ENCODE data around the gene NF1. TPM values are rescaled to one million over a fixed set of nuclear protein-coding genes. Genes with fewer than 3 reads are reported as not detected.

Gene NF1
- total and polyA plus RNA-seq, 7 donors = 4.8 to 83.8 (median 40.7) TPM

GRCh38 chr17:31357091-31357490 is 262.3 kb downstream of the NF1 start:
- Histone ChIP-seq H3K27ac (no peak overlapping the region), H3K4me3 (no peak overlapping the region), H3K27me3 (no peaks in the 10 kb centered on the region), H3K36me3 (peaks cover 0 to 78% (median 7%) of the 10 kb centered on the region in 4 donors), H3K4me1 (no peaks in the 10 kb centered on the region), H3K9me3 (no peaks in the 10 kb centered on the region)
- no peak for DNase-seq
- 65 to 80% methylated on average over 2 of the region's 2 CpGs for WGBS, 2 donors
- intact Hi-C loops (cut with DNase I) = no loop called here
- TF ChIP-seq POLR2AphosphoS5 (IDR thresholded peaks at IDR 0.05) (no peak), POLR2A (IDR thresholded peaks at IDR 0.05) (no peak), EP300 (IDR thresholded peaks at IDR 0.05) (no peak)
- TF ChIP-seq, protein P1, sequence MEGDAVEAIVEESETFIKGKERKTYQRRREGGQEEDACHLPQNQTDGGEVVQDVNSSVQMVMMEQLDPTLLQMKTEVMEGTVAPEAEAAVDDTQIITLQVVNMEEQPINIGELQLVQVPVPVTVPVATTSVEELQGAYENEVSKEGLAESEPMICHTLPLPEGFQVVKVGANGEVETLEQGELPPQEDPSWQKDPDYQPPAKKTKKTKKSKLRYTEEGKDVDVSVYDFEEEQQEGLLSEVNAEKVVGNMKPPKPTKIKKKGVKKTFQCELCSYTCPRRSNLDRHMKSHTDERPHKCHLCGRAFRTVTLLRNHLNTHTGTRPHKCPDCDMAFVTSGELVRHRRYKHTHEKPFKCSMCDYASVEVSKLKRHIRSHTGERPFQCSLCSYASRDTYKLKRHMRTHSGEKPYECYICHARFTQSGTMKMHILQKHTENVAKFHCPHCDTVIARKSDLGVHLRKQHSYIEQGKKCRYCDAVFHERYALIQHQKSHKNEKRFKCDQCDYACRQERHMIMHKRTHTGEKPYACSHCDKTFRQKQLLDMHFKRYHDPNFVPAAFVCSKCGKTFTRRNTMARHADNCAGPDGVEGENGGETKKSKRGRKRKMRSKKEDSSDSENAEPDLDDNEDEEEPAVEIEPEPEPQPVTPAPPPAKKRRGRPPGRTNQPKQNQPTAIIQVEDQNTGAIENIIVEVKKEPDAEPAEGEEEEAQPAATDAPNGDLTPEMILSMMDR (IDR thresholded peaks at IDR 0.05) = no peak

DNA sequence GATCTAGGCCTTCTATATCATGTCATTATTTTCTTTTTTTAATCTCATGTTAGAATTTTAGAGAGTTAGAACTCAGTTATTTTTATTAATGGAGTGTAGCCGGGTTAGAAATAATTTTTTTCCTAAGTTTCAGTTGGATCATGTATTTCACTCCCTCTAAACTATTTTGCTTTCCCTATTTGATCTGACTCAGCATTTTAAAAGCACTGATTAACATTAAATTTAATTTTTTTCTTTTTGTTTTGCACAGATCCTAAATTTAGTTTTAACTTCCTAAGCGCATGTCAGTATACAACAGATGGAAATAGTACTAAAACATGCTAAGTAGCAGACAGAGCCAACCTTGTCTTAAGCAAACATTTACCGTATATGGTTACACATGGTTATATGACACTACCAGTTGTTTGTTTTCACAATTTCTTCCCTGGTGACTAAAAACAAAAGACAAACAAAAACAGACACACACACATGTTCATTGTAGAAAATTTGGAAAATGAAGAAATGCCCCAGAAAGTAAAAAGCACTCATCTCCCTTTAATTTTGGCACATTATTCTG is 263.1 kb downstream of the NF1 start:
- no peak overlapping the region for H3K27ac ChIP-seq
- H3K9me3 ChIP-seq = no peaks in the 10 kb centered on the region
- no peak for DNase-seq
- WGBS, 2 donors = 64 to 78% methylated on average over 3 of the region's 3 CpGs
- TF ChIP-seq POLR2A (IDR thresholded peaks at IDR 0.05) = no peak
- TF ChIP-seq, protein P1 (IDR thresholded peaks at IDR 0.05) = no peak
- TF ChIP-seq POLR2AphosphoS5 (IDR thresholded peaks at IDR 0.05) = no peak
- TF ChIP-seq EP300 (IDR thresholded peaks at IDR 0.05) = no peak
- H3K4me3 ChIP-seq = no peak overlapping the region
- H3K4me1 ChIP-seq = no peaks in the 10 kb centered on the region
- peaks cover 0 to 74% (median 4%) of the 10 kb centered on the region in 4 donors for H3K36me3 ChIP-seq
- intact Hi-C loops (cut with DNase I) = no loop called here
- no peaks in the 10 kb centered on the region for H3K27me3 ChIP-seq

DNA sequence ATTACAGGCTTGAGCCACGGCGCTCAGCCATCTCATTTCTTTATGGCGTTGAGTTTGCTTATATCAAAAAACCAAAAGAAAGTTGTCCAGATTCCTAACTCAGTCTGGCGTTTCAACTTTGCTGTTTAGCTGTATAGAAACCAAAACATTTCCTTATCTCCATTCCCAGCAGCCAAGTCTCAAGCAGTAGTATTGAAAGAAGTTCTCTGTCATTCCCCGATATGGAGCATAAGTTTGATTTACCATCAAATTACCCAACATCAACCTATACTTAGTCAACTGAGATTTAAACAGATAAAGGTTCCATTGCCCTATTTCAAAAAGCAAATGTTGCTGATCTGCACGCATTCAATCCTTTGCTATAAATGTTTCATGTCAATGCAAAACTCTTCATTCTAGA is 269.2 kb downstream of the NF1 start:
- intact Hi-C loops (cut with DNase I) = no loop called here

GRCh38 chr17:31366088-31366487 is 271.3 kb downstream of the NF1 start:
- 97 to 99% methylated on average over 4 of the region's 4 CpGs for WGBS, 2 donors
- no peaks in the 10 kb centered on the region for H3K4me1 ChIP-seq
- intact Hi-C loops (cut with DNase I) = no loop called here
- H3K27ac ChIP-seq = no peak overlapping the region
- TF ChIP-seq POLR2A (IDR thresholded peaks at IDR 0.05) = no peak
- TF ChIP-seq, protein P1 (IDR thresholded peaks at IDR 0.05) = no peak
- TF ChIP-seq POLR2AphosphoS5 (IDR thresholded peaks at IDR 0.05) = no peak
- no peak for TF ChIP-seq EP300 (IDR thresholded peaks at IDR 0.05)
- no peaks in the 10 kb centered on the region for H3K9me3 ChIP-seq
- no peaks in the 10 kb centered on the region for H3K27me3 ChIP-seq
- no peak overlapping the region for H3K4me3 ChIP-seq
- H3K36me3 ChIP-seq = peaks cover 0 to 25% (median 2%) of the 10 kb centered on the region in 4 donors
- DNase-seq = no peak

More for the DNA sequence above, 269.2 kb downstream of the NF1 start:
- Histone ChIP-seq H3K27ac (no peak overlapping the region), H3K36me3 (peaks cover 0 to 42% (median 2%) of the 10 kb centered on the region in 4 donors), H3K9me3 (no peaks in the 10 kb centered on the region), H3K4me3 (no peak overlapping the region), H3K4me1 (no peaks in the 10 kb centered on the region), H3K27me3 (no peaks in the 10 kb centered on the region)
- WGBS, 2 donors = 95 to 96% methylated on average over 6 of the region's 6 CpGs
- no peak for DNase-seq
- TF ChIP-seq EP300 (IDR thresholded peaks at IDR 0.05) = no peak
- TF ChIP-seq POLR2A (IDR thresholded peaks at IDR 0.05) = no peak
- no peak for TF ChIP-seq POLR2AphosphoS5 (IDR thresholded peaks at IDR 0.05)
- TF ChIP-seq, protein P1 (IDR thresholded peaks at IDR 0.05) = no peak

- Histone ChIP-seq H3K36me3 (peaks cover 0 to 16% (median 2%) of the 10 kb centered on the region in 4 donors), H3K27me3 (no peaks in the 10 kb centered on the region), H3K4me1 (peaks cover 0 to 9% (median 3%) of the 10 kb centered on the region in 4 donors), H3K9me3 (no peaks in the 10 kb centered on the region), H3K4me3 (no peak overlapping the region), H3K27ac (no peak overlapping the region)
- no peak for DNase-seq
- intact Hi-C loops (cut with DNase I) = no loop called here
- TF ChIP-seq EP300 (IDR thresholded peaks at IDR 0.05) (no peak), POLR2AphosphoS5 (IDR thresholded peaks at IDR 0.05) (no peak), POLR2A (IDR thresholded peaks at IDR 0.05) (no peak)
- TF ChIP-seq, protein P1 (IDR thresholded peaks at IDR 0.05) = no peak
These were observed 274.5 kb downstream of the NF1 start for GRCh38 chr17:31369266-31369665.

Data from sigmoid colon (tissue), 7 donors.